Stimulated activated CD8-positive, alpha-beta memory T cell treated with anti-CD3 and anti-CD28 coated beads, Interleukin-12 subunit alpha, Interleukin-12 subunit beta, amount 100 ng/mL, for 24 hours (primary cell): Measurements from ENCODE around the gene LCLAT1.

Experiments used
- DNase-seq: peaks from one replicate; pipeline ENCODE4 v3.0.0-alpha.2; 2020; ENCODE audit errors: extremely low read depth

Gene LCLAT1

DNA sequence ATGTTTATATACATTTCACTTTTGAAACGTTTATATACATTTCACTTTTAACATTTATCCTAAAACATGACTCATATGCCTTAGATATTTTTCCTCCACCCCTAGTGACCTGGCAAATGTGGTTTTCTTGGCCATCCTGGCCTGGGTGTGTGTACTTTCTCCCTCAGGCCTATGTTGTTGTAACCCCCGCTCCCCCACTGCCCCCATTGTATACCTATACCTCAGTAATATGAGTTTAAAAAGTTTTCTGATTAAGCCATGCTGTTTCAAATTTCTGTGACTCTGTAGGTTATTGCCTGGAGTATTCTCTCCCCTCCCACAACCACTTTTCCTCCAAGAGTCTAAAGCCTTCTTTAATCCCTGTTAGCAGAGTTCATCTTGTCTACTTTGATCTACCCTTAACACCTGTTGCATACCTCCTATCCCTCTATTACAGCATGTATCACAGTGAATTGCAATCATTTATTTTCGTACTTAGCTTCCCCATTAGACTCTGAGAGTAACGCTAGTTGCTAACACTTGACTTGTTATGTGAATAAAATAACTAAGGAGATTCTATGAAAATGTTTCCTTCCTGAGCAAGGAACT, 67.9 kb downstream of the LCLAT1 start:
- no peak for DNase-seq

DNA sequence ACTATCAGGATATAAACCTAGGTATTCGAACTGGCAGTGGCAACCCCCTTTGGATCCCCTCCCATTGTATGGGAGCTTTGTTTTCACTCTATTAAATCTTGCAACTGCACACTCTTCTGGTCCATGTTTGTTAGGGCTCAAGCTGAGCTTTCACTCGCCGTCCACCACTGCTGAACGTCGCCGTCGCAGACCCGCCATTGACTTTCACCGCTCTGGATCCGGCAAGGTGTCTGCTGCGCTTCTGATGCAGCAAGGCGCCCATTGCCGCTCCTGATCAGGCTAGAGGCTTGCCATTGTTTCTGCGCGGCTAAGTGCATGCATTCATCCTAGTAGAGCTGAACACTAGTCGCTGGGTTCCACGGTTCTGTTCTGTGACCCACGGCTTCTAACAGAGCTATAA, 69.1 kb downstream of the LCLAT1 start:
- no peak for DNase-seq

DNA sequence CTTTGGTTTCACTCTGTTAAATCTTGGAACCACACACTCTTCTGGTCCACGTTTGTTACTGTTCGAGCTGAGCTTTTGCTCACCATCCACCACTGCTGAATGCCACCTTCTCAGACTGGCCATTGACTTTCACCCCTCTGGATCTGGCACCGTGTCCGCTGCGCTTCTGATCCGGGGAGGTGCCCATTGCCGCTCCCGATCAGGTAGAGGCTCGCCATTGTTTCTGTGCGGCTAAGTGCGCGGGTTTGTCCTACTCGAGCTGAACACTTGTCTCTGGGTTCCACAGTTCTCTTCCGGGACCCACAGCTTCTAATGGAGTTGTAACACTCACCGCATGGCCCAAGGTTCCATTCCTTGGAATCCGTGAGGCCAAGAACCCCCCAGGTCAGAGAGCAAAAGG, 72.8 kb downstream of the LCLAT1 start:
- DNase-seq, result no peak

DNA sequence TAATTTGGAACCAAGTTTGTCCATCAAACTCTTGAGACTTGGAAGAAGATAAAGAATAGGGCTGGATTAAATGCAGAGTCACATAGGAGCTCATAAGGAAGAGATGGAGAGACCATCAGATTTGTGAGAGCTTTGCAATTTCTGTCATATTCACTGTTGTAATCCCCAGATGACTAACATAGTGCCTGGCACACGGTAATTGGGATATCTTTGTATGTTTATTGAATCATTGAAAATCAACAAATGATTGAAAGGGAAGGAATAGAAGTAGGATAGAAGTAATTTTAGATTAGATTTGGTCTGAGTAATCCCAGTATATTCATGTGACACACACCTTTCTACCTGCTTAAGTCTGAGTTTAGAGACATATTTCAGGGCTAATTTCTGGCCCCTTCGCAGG, 75.4 kb downstream of the LCLAT1 start:
- DNase-seq, result no peak

DNA sequence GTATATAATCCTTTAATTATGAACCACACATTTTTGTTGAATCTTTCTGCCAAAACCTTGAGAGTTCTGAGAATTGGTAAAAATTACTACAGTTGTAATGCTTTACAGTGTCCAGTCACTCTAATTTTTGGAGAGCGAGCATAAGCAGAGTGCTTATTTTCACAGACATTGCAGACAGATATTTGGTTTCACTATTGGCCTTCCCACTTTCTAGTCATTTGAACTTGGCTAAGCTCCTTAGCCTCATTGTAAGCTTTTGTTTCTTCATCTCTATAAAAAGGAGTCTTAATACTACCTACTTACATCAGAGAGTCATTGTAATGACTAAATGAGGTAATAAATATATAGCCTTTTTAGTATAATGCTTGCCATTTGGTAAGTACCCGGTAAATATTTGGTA, 80.4 kb downstream of the LCLAT1 start:
- no peak for DNase-seq

DNA sequence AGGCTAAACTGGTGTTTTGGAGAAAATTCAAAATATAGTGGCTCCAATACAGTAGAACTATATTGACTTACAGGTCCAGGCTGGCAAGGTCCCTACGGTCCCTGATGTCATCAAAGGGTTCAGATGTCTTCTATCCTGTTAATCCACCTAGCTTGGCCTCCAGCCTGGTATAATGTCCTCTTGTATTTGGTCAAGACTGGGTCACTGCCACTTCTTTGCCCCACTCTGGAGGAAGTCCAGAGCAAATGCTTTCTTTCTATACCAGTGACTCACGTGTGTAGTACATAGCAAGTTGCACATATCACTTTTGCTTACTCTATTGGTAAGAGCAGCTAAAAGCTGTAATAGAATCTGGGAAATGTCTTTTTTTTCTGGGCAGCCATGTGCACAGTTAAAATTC, 80.8 kb downstream of the LCLAT1 start:
- DNase-seq, result no peak

DNA sequence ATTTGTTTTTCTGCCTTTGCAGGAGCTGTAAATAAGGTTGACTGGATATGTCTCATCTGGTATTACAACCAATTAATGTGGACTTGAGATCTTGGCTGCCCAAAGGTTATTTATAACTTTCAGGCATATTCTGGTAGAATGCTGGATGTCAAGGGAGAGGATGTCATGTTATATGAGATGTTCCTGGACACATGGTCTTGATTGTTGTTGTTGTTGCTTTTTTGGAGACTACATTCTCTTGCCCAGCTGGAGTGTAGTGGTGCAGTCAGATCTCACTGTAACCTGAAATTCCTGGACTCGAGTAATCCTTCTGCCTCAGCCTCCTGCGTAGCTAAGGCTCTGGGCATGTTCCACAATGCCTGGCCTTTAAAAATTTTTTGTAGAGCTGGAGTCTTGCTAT, 83.3 kb downstream of the LCLAT1 start:
- no peak for DNase-seq

DNA sequence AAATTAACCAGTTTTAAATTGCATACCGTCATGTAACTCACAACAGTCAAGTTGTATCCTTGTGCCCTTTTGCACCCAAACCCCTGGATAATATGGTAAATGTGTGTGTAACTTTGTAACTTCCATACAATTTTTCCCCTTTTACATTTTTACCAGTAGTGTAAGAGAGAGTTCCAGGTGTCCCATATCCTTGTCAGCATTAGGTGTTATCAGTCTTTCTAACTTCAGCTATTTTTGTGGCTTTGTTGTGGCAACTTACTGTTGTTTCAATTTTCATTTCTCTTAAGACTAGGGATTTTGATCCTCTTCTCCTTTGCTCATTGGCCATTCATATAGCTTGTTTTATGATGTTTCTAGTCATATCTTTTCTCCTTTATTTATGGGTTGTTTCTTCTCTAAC, 94.6 kb downstream of the LCLAT1 start:
- no peak for DNase-seq

DNA sequence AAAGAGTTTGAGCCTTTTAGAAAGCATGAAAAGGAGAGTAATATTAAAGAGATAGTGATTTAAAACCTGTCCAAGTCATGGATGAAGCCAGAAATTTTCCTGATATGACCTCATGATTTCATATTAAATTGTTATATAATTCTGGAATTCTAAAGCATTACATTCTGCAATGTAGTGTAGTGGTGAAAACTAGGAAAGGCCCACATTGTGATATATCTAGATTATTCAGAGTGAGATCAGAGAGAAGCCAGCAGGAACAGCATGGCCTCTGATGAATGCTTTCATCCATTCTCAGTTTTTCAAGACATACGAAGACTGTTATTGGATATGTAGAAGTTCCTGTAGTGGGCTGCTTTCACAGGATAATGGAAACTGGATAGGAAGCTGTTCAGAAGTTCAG, 98.8 kb downstream of the LCLAT1 start:
- no peak for DNase-seq

DNA sequence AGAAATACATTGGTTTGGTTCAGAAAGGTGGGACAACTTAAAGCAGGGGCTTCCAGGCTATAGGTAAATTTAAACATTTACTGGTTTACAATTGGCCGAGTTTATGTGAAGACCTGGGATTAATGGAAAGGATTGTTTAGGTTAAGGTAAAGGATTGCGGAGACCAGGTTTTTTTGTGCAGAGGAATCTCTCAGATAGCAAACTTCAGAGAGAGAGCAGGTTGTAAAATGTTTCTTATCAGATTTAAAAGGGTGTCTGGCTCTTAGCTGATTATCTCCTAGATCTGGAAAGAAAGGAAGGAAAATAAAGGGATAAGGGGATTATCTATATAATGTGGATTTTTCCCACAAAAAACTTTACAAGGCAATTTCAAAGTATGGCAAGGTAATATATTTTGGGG, 101.3 kb downstream of the LCLAT1 start:
- no peak for DNase-seq

DNA sequence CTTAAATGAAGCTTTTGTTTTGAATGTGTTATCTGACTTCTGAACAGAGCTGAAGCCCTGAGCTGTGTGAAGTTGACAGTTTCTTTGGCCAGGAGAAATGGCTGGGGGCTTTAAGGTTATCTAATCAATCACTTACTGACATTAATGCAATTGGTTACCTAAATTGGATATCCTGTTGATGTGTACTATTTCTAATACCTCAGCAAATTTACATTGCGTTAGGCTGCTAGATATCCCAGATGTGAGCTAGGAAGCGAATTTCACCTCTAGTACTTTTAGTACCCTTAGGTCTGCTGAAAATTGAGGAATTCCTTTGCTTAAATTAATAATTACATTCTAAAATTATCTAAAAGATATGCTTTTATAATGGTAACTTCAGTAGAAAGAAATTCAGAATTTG, 102.0 kb downstream of the LCLAT1 start:
- DNase-seq, result no peak

DNA sequence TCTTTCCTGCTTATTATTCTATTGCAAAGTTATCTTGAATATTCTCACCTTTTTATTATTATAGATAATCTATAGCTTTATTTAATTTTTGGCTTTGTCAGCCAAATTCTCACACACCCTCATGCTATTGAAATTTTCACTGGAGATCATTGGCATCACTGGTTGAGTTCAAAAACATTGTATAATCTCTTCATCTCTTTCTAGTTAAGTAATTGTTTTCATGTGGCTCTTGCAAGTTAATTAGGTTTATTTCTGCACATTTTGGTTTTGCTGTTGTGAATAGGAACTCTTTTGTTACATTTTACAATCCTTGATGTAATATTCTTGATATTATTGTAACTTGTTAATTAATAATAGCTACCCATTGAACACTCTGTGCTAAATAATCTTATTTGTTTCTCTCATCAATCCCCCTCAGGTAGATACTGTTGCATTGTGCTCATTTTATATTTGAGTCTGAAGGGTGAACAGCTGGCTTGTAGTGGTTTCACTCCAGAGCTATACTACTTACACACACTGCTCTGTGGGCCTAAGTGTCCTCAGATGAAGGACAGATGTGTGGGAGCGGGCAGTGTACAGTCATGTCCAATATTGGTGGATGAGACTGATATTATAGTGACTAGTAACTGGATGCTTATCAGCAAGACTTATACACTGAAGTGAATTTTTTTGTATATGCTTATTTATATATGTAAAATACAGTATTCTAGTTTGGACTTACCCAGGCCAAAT, 112.7 kb downstream of the LCLAT1 start:
- no peak for DNase-seq

DNA sequence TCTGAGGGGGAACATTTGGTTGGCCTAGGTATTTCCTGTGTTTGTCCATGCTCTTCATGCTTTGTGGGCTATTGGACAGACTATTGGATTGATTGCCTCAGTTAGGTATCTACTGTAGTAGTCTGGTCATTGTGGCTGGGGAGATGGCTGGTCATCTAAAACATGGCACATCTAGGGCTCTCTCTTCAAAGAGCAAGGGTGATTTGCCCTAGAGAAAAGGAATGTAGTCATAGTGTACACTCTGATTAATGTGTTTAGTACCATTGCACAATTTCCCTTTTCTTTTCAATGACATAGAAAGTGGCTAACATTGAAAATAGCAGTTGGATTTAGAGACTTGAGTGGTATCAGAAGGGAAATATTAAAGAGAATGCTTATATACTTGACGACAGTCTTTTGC, 114.3 kb downstream of the LCLAT1 start:
- no peak for DNase-seq

DNA sequence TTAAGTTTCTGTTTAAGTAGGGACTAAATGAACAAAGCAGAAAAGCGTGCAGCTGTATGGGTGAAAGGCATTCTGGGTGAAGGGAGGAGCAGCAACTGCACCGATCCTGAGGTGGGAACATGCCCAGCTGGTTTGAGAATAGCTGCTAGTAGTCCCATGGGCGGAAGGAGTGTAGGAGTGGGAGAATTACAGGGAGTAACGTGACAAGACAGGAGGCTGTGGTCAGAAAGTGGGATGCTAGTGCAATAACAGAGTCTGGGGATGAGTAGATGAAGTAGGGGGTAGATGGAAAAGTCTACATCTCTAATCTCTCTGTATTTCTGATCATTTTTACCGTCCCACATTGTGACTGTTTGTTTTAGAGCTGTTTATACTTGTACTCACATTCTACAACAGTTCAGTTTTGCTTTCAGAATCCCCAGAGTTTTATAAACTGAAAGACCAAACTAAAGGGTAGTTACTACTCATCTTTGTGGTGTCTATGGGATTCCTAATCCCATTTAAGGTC, 118.9 kb downstream of the LCLAT1 start:
- no peak for DNase-seq

DNA sequence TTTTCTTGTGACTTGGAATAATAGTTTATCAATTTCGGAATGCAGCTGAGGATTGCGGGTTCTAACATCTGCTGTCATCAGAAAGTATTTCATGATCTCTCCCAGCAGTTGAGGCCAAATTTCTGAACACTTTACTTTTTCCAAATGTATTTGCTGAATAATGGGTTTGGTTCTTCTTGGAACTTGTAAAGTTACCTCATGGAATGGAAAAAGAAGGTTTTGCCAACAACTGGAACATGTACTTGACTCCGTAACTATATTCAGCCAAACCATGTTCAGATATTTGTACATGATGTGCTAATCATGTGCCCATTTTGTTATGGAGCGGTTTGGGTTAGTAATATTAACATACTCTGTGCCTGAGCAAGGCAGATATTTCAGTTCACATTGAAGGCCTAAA, 119.6 kb downstream of the LCLAT1 start:
- no peak for DNase-seq

DNA sequence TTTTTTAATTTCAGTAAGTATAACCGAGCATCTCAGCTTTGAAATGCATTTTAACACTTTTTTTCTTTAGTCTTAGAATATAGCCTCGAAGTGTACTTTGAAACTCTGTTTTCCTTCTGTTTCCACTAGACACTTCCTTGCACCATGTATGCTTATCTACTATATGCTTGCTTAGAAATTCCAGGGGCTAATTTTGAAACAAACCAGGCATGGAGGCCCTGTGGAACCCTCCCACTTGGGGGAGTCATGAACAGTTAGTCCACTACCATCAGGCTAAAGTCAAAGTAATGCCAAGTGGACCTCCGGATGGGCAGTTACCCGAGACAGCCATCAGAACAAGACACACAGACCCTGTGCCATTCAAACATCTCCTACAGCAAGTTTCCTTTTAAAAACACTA, 120.3 kb downstream of the LCLAT1 start:
- no peak for DNase-seq

DNA sequence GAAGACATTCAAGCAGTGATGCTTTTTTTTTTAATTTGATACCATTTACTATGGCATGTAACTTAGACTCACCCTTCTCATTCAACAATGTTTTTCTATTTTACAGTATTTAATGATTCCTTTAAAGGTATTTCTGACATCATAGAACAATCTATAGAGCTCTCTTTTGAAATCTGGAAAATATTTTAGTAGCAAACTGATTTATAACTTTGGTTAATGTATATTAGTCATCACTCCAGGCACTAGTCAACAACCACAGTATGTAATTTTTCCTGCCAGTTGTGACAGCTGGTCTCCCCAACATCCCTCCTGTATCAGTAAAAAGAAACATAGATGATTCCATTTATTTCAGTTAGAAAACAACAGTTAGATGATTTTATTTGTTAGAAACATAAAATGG, 122.9 kb downstream of the LCLAT1 start:
- DNase-seq, result no peak

DNA sequence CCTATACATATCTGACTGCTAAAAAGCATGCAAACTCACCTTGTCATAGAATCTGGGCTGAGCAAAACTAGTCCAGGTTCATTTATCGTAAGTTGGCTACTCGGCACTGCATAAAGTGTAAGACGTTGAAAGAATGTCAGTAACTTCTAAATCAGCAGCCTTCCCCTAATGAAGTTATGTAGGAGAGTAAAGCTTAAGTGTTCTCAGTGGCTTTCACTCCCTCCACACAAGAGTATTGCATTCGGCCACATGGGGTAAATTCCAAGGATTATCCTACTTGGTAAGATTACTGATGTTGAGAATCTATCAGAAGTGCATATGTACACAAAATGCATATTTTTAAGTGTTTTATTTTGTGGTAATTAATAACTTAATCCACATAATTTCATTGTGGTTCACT, 130.1 kb downstream of the LCLAT1 start:
- no peak for DNase-seq

DNA sequence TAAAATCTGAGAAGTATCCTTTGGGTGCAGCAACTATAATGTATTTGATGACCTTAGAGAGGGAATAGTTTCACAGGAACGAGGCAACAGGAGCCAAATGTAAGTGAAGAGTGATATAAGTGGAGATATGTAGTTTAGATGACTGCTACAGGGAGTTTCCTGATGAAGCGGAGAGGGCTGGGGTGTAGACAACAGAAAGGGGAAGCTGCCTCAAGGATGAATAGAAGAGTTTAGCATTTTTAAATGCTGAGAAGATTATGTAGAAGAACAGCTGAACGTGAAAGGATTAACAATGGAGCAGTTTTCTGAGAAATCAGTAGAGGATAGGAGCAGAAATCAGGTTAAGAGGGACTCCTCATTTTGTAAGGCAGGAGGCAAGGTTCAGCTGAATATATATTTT, 133.3 kb downstream of the LCLAT1 start:
- DNase-seq, result no peak

DNA sequence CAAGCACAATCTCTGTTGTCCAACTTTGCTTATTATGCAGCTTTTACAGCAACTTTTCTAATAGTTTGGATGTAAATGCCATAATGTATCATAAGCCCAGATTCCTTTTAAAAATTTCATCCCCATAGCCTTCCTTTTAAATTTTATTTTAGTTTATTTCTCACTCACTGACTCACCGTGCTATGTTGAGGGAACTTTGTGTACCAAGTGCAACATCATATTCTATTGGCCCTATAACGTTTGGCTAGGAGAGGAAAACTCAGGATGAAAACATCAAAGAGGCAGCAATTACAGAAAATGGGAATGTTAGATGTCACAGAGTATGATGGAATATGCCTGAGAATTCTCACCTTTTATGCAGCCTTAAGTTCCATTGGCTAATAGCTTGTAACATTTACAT, 135.5 kb downstream of the LCLAT1 start:
- no peak for DNase-seq

DNA sequence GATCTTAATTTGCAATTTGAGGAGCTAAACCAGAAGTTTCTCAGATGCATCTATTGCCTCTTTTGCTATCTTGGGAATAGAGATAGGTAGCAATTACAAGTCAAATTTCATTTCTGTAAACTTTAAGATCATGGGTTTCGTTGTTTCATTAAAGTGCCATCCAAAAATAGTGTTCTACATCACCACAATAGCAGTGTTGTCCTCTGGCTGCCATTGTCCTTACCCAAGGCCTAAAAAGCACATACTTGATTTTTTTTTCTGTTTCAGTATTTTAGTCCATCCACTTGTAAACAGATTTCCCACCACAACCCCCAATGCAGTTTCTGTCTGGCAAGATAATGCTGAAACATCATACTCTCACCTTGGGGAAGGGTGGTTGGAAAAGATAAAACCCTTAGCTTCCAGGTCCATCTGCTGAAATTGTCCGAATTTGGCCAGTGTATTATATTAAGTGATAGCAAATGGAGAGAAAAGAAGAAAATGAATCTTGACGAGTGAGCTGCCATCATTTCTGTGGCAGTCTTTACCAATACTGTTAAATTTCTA, 136.2 kb downstream of the LCLAT1 start:
- DNase-seq, result no peak

DNA sequence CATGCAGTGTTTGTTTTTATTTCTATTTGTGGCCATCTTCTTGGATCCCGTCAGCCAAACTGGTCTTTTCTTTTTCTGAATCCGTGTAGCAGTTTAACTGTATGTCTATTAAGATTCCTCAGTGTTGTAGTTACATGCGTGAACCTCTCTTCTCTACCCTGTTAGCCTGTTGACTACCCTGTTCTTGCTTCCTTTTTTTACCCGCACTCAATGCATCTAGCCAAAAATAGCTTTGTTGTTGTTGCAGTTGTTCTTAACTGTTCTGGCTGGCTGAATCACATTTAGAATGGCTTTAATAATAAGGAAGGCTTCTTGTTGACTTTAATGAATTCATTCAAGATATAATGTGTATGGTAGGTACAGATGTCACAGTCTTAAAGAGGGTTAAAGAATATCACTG, 137.1 kb downstream of the LCLAT1 start:
- no peak for DNase-seq

DNA sequence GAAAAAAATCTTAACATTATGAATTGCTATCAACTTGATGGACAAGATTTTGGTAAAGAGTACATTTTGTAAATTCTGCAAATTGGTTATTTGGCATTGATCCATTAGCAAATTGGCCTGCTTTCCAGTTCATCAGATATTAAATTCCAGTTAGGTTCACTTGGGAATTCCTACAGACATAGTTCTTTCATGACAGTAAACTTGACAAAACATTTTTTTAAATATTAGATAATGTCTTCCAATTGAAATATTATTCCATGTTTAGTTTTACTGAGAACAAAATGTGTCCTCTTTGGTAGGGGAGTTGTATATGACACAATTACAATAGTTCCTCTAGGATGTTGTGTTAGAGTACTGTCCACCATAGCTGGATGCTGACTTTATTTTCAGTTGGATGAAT, 141.9 kb downstream of the LCLAT1 start:
- DNase-seq, result no peak

DNA sequence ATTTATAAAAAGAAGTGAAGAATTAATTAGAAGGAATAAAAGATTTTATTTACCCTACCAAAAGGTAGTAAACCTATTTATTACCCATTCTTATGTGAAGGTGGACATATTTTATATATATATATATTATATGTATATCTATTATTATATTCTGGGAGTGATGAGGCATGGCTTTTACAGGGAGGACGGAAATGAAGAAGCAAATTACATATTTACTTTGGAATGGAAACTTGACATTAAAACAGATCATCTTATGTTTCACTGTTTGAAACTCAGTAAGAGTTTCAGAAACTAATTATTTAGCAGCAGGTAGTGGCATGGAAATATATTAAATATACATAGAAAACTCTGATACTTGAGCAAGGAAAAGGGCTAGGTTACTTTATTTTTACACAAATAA, 143.4 kb downstream of the LCLAT1 start:
- DNase-seq, result no peak
